Left ventricle myocardium inferior (tissue), 1 donor: Measurements from ENCODE around the gene TYMP. TPM values are rescaled to one million over a fixed set of nuclear protein-coding genes. Genes with fewer than 3 reads are reported as not detected.

Experiments
- DNase-seq: peaks from one replicate; pipeline ENCODE4 v3.0.0-alpha.2; 2020
- H3K27ac ChIP-seq: fragments of 200-600 bp; replicated peaks from 2 replicates; pipeline ENCODE4 v1.8.0; 2021
- H3K27me3 ChIP-seq: fragments of 200-600 bp; 2 replicates; pipeline ENCODE4 v1.8.0; 2021; ENCODE audit warnings: low read depth
- H3K36me3 ChIP-seq: fragments of 200-600 bp; 2 replicates; pipeline ENCODE4 v1.8.0; 2021
- H3K4me1 ChIP-seq: fragments of 200-600 bp; 2 replicates; pipeline ENCODE4 v1.8.0; 2021
- H3K4me3 ChIP-seq: fragments of 200-600 bp; 2 replicates; pipeline ENCODE4 v1.8.0; 2021; ENCODE audit warnings: mild to moderate bottlenecking, moderate library complexity
- H3K9me3 ChIP-seq: fragments of 200-600 bp; replicated peaks from 2 replicates; pipeline ENCODE4 v1.8.0; 2021
- CTCF ChIP-seq: fragments of 200-600 bp; IDR thresholded peaks from 2 replicates; pipeline ENCODE4 v1.8.0; 2021; ENCODE audit warnings: antibody characterized with exemption, mild to moderate bottlenecking, borderline replicate concordance
- intact Hi-C: fragments of 100-400 bp; cut with micrococcal nuclease; formaldehyde crosslinking; loops from one replicate; pipeline ENCODE4 v1.11.0; 2022
- total RNA-seq: library from RNA; stranded (reverse); fragmentation: NEBNext Ultra II Directional; extraction: Animal tissue kit (Norgen Biotek cat#: 25700); gene quantifications from one replicate; pipeline ENCODE4 v1.2.1, GENCODE V29; 2021
- donor health status: DM: no; HTN: yes; CAD: no; lungs with severe emphysema.

Gene TYMP
- total RNA-seq, 1 donor from 2014 or later = 11.6 TPM

- H3K4me1 ChIP-seq = peaks cover 75% of the 10 kb centered on the region
- no peaks in the 10 kb centered on the region for H3K27me3 ChIP-seq
- H3K27ac ChIP-seq = no peak overlapping the region
- no peak for TF ChIP-seq CTCF
- peaks cover 80% of the 10 kb centered on the region for H3K36me3 ChIP-seq
- H3K9me3 ChIP-seq = no peaks in the 10 kb centered on the region
- intact Hi-C loops = no loop called here
- DNase-seq = no peak
- H3K4me3 ChIP-seq = no peak overlapping the region
Observed at GRCh38 chr22:50572965-50573364, 43.2 kb upstream of the TYMP start.

- Histone ChIP-seq H3K27ac (no peak overlapping the region), H3K36me3 (peaks cover 89% of the 10 kb centered on the region), H3K9me3 (no peaks in the 10 kb centered on the region), H3K4me1 (peaks cover 62% of the 10 kb centered on the region), H3K4me3 (no peak overlapping the region), H3K27me3 (no peaks in the 10 kb centered on the region)
- no peak for TF ChIP-seq CTCF
- intact Hi-C loops = no loop called here
- DNase-seq = no peak
Observed at GRCh38 chr22:50571264-50572175, 41.7 kb upstream of the TYMP start.

GRCh38 chr22:50570861-50571260 lies 41.0 kb upstream of the TYMP start:
- no peak for DNase-seq
- no peak for TF ChIP-seq CTCF
- intact Hi-C loops = no loop called here
- Histone ChIP-seq H3K27me3 (no peaks in the 10 kb centered on the region), H3K9me3 (no peaks in the 10 kb centered on the region), H3K4me3 (no peak overlapping the region), H3K27ac (no peak overlapping the region), H3K4me1 (peaks cover 56% of the 10 kb centered on the region), H3K36me3 (peaks cover 85% of the 10 kb centered on the region)

GRCh38 chr22:50569896-50570535 lies 40.2 kb upstream of the TYMP start:
- peaks cover 48% of the 10 kb centered on the region for H3K4me1 ChIP-seq
- H3K27ac ChIP-seq = no peak overlapping the region
- DNase-seq = no peak
- intact Hi-C loops = no loop called here
- peaks cover 76% of the 10 kb centered on the region for H3K36me3 ChIP-seq
- no peak for TF ChIP-seq CTCF
- no peak overlapping the region for H3K4me3 ChIP-seq
- no peaks in the 10 kb centered on the region for H3K9me3 ChIP-seq
- no peaks in the 10 kb centered on the region for H3K27me3 ChIP-seq

GRCh38 chr22:50569041-50569459 lies 39.2 kb upstream of the TYMP start:
- Histone ChIP-seq H3K9me3 (no peaks in the 10 kb centered on the region), H3K36me3 (peaks cover 68% of the 10 kb centered on the region), H3K4me3 (no peak overlapping the region), H3K27me3 (no peaks in the 10 kb centered on the region), H3K27ac (no peak overlapping the region), H3K4me1 (peaks cover 47% of the 10 kb centered on the region)
- TF ChIP-seq CTCF = no peak
- no peak for DNase-seq
- intact Hi-C loops = no loop called here
